Measurements from ENCODE around the gene PPP1CA.
A peak's percentile ranks its signal among the peaks of the same experiment; 100 is the strongest.
"Not testable (repeated sequence)": the region's sequence is repeated elsewhere in the genome, so short reads cannot be mapped to it uniquely, and the experiment has no call there.

Gene PPP1CA

GRCh38 chr11:67404515-67405195, 3.0 kb upstream of the PPP1CA start:
- Mint-ChIP-seq H3K4me3 (peak overlapping the region; percentile 95 to 98), H3K9me3 (no peaks in the 10 kb centered on the region), H3K27ac (peak overlapping the region; percentile 23 to 91), H3K27me3 (no peaks in the 10 kb centered on the region), H3K4me1 (peaks cover 79% of the 10 kb centered on the region)
- DNase-seq (peak; percentile 40 to 58), ATAC-seq (no peak)

- H3K27me3 Mint-ChIP-seq, ATAC-seq, DNase-seq, H3K9me3 Mint-ChIP-seq: not testable (repeated sequence)
- peak overlapping the region; percentile 95 to 98 for H3K4me3 Mint-ChIP-seq
- peak overlapping the region; percentile 91 to 96 for H3K27ac Mint-ChIP-seq
- H3K4me1 Mint-ChIP-seq, result peaks cover 78% of the 10 kb centered on the region
Measured at GRCh38 chr11:67403085-67403484, 1.4 kb upstream of the PPP1CA start.

GRCh38 chr11:67402192-67402839, 658 bp upstream of the PPP1CA start:
- not testable (repeated sequence) for H3K9me3 Mint-ChIP-seq, H3K27me3 Mint-ChIP-seq, ATAC-seq
- Mint-ChIP-seq H3K27ac (peak overlapping the region in 1 of 2 donors; percentile 48), H3K4me1 (peaks cover 78% of the 10 kb centered on the region), H3K4me3 (peak overlapping the region; percentile 64 to 95)
- DNase-seq, result peak in 1 of 2 donors; percentile 9

- Mint-ChIP-seq H3K4me3 (peak overlapping the region; percentile 91 to 92), H3K27ac (peak overlapping the region in 1 of 2 donors; percentile 27), H3K27me3 (no peaks in the 10 kb centered on the region)
Measured at GRCh38 chr11:67400942-67401494, 640 bp downstream of the PPP1CA start.

GRCh38 chr11:67400251-67400941, 1.3 kb downstream of the PPP1CA start:
- Mint-ChIP-seq H3K9me3 (no peaks in the 10 kb centered on the region), H3K4me1 (peaks cover 73% of the 10 kb centered on the region)
- peak in 1 of 2 donors; percentile 47 for DNase-seq

More at GRCh38 chr11:67400942-67401494, 640 bp downstream of the PPP1CA start:
- DNase-seq (peak; percentile 21 to 47), ATAC-seq (peak; percentile 27)
- no peaks in the 10 kb centered on the region for H3K9me3 Mint-ChIP-seq
- peaks cover 78% of the 10 kb centered on the region for H3K4me1 Mint-ChIP-seq

GRCh38 chr11:67398661-67399563, 2.7 kb downstream of the PPP1CA start:
- no peaks in the 10 kb centered on the region for H3K27me3 Mint-ChIP-seq
- DNase-seq (peak in 1 of 2 donors; percentile 11), ATAC-seq (no peak)
- H3K4me1 Mint-ChIP-seq, result peaks cover 69% of the 10 kb centered on the region
- no peaks in the 10 kb centered on the region for H3K9me3 Mint-ChIP-seq
- peak overlapping the region in 1 of 2 donors; percentile 52 for H3K4me3 Mint-ChIP-seq
- H3K27ac Mint-ChIP-seq, result no peak overlapping the region

More at GRCh38 chr11:67400251-67400941, 1.3 kb downstream of the PPP1CA start:
- ATAC-seq, result no peak
- no peaks in the 10 kb centered on the region for H3K27me3 Mint-ChIP-seq
- peak overlapping the region; percentile 91 to 92 for H3K4me3 Mint-ChIP-seq
- peak overlapping the region; percentile 27 to 89 for H3K27ac Mint-ChIP-seq

- peak overlapping the region; percentile 33 to 55 for H3K4me3 Mint-ChIP-seq
- no peak overlapping the region for H3K27ac Mint-ChIP-seq
- no peaks in the 10 kb centered on the region for H3K9me3 Mint-ChIP-seq
- no peak for ATAC-seq
- peaks cover 70% of the 10 kb centered on the region for H3K4me1 Mint-ChIP-seq
- peak in 1 of 2 donors; percentile 9 for DNase-seq
- no peaks in the 10 kb centered on the region for H3K27me3 Mint-ChIP-seq
Measured at GRCh38 chr11:67397986-67398660, 3.5 kb downstream of the PPP1CA start.

- H3K4me1 Mint-ChIP-seq, result peaks cover 70% of the 10 kb centered on the region
- H3K4me3 Mint-ChIP-seq, result peak overlapping the region; percentile 33 to 76
- no peaks in the 10 kb centered on the region for H3K27me3 Mint-ChIP-seq
- ATAC-seq, result no peak
- DNase-seq, result peak in 1 of 2 donors; percentile 7
- no peaks in the 10 kb centered on the region for H3K9me3 Mint-ChIP-seq
- H3K27ac Mint-ChIP-seq, result peak overlapping the region; percentile 68 to 96
Measured at GRCh38 chr11:67397536-67397935, 4.1 kb downstream of the PPP1CA start.

GRCh38 chr11:67396587-67397389, 4.9 kb downstream of the PPP1CA start:
- Mint-ChIP-seq H3K4me1 (peaks cover 70% of the 10 kb centered on the region), H3K27me3 (no peaks in the 10 kb centered on the region), H3K27ac (peak overlapping the region; percentile 39 to 96), H3K9me3 (no peaks in the 10 kb centered on the region), H3K4me3 (peak overlapping the region; percentile 59 to 76)
- DNase-seq, result peak in 1 of 2 donors; percentile 17
- ATAC-seq, result no peak

- peak overlapping the region in 1 of 2 donors; percentile 1 for H3K27ac Mint-ChIP-seq
- H3K27me3 Mint-ChIP-seq, result no peaks in the 10 kb centered on the region
- H3K9me3 Mint-ChIP-seq, result no peaks in the 10 kb centered on the region
- H3K4me1 Mint-ChIP-seq, result peaks cover 73% of the 10 kb centered on the region
- ATAC-seq, result no peak
- peak in 1 of 2 donors; percentile 13 for DNase-seq
- H3K4me3 Mint-ChIP-seq, result no peak overlapping the region
Measured at GRCh38 chr11:67396259-67396581, 5.4 kb downstream of the PPP1CA start.

GRCh38 chr11:67395555-67396258, 6.0 kb downstream of the PPP1CA start:
- ATAC-seq (no peak), DNase-seq (peak in 1 of 2 donors; percentile 11)
- H3K4me3 Mint-ChIP-seq, result no peak overlapping the region
- H3K4me1 Mint-ChIP-seq, result peaks cover 77% of the 10 kb centered on the region
- no peak overlapping the region for H3K27ac Mint-ChIP-seq
- no peaks in the 10 kb centered on the region for H3K9me3 Mint-ChIP-seq
- H3K27me3 Mint-ChIP-seq, result no peaks in the 10 kb centered on the region

GRCh38 chr11:67393990-67394389, 7.7 kb downstream of the PPP1CA start:
- ATAC-seq (no peak), DNase-seq (peak in 1 of 2 donors; percentile 9)
- H3K9me3 Mint-ChIP-seq, result no peaks in the 10 kb centered on the region
- H3K4me3 Mint-ChIP-seq, result peak overlapping the region; percentile 50 to 61
- H3K27me3 Mint-ChIP-seq, result no peaks in the 10 kb centered on the region
- peaks cover 75% of the 10 kb centered on the region for H3K4me1 Mint-ChIP-seq
- H3K27ac Mint-ChIP-seq, result no peak overlapping the region

- Mint-ChIP-seq H3K4me1 (peaks cover 73% of the 10 kb centered on the region), H3K27me3 (no peaks in the 10 kb centered on the region), H3K4me3 (peak overlapping the region; percentile 94 to 95), H3K9me3 (no peaks in the 10 kb centered on the region), H3K27ac (peak overlapping the region in 1 of 2 donors; percentile 44)
- DNase-seq (peak in 1 of 2 donors; percentile 10), ATAC-seq (no peak)
Measured at GRCh38 chr11:67393437-67393836, 8.2 kb downstream of the PPP1CA start.
